Measurements from ENCODE around the gene SLC39A7. TPM values are rescaled to one million over a fixed set of nuclear protein-coding genes. Genes with fewer than 3 reads are reported as not detected.
"Not testable (repeated sequence)": the region's sequence is repeated elsewhere in the genome, so short reads cannot be mapped to it uniquely, and the experiment has no call there.

SLC39A7 gene
- total RNA-seq, 2 donors from 2014 or later: 170 to 212 TPM

DNA sequence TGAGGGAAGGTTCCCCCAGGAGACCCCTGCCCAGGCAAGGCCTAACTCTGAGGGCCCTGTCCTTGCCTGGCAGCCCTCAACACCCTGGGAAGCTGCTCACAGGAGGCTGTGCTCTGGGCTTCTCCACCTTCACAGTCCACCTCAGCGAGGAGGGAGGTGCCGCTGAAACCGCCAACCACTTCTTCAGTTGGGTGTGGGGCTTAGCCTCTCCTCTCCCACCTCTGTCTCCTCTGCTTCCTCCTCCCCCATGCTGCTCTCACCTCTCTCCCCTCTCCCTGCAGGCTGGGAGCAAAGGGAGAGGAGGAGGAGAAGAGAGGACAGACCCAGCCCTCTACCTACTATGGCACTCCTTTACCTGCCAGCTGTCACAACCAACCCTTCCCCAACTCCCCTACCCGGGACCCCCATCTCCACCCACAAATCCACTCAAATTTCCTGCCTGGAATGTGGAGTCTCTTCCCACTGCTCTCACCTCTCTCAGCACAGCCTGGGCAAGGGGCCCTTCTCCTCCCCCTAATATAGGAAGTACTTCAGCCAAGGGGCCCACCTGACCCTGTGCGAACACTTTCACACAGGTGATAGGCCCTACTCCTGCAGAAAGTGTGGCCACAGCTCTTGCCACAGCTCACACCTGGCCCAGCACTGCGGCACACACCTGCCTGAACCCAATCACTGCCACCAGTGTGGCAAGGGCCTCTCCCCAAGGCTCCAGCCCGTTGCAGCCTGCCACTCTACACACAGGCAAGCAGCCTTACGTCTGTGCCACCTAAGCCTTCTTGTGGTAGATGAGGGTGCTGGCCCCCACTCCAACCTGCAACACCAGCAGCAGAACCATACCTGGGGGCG is 14.8 kb downstream of the SLC39A7 start:
- H3K27me3 ChIP-seq: no peaks in the 10 kb centered on the region
- H3K4me3 ChIP-seq: no peak overlapping the region
- no peak overlapping the region for H3K9ac ChIP-seq (ENCODE audit: low read depth in 2 of 2, low read length in 2 of 2)
- TF ChIP-seq, protein P1, sequence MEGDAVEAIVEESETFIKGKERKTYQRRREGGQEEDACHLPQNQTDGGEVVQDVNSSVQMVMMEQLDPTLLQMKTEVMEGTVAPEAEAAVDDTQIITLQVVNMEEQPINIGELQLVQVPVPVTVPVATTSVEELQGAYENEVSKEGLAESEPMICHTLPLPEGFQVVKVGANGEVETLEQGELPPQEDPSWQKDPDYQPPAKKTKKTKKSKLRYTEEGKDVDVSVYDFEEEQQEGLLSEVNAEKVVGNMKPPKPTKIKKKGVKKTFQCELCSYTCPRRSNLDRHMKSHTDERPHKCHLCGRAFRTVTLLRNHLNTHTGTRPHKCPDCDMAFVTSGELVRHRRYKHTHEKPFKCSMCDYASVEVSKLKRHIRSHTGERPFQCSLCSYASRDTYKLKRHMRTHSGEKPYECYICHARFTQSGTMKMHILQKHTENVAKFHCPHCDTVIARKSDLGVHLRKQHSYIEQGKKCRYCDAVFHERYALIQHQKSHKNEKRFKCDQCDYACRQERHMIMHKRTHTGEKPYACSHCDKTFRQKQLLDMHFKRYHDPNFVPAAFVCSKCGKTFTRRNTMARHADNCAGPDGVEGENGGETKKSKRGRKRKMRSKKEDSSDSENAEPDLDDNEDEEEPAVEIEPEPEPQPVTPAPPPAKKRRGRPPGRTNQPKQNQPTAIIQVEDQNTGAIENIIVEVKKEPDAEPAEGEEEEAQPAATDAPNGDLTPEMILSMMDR (IDR thresholded peaks at IDR 0.05): no peak
- H3K4me1 ChIP-seq: no peaks in the 10 kb centered on the region
- H3K27ac ChIP-seq: no peak overlapping the region
- no peaks in the 10 kb centered on the region for H3K36me3 ChIP-seq
- DNase-seq: no peak
- no peaks in the 10 kb centered on the region for H3K9me3 ChIP-seq
- intact Hi-C loops (cut with DNase I): no loop called here

DNA sequence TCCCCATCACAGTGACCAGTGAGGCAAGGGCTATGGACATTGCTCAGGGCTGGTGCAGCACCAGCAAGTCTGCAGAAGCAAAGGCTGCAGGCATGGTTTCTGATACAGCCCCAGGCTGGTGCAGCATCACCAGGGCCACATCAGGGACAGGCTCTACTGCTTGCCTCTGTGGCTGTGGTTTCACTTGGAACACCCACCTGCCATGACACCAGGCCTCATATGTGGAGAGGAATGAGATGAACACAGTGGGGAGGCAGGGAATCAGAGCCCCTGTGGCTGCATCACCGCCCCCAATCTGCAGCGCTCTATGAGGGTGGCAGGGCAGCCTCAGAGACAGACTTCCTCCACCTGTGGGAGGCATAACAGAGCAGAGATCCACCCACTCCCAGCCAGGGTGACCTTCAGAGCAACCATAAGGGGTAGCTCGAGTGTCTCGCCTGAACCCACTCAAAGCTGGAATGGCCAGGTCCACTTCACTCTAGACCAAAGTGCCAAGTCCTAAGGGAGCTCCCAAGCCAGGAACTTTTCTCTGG is 15.5 kb downstream of the SLC39A7 start:
- intact Hi-C loops (cut with DNase I): no loop called here
- Histone ChIP-seq H3K4me1 (no peaks in the 10 kb centered on the region), H3K36me3 (no peaks in the 10 kb centered on the region), H3K27ac (no peak overlapping the region), H3K9ac (ENCODE audit: low read depth in 2 of 2, low read length in 2 of 2) (no peak overlapping the region), H3K4me3 (no peak overlapping the region), H3K9me3 (no peaks in the 10 kb centered on the region), H3K27me3 (no peaks in the 10 kb centered on the region)
- TF ChIP-seq, protein P1 (IDR thresholded peaks at IDR 0.05): no peak
- no peak for DNase-seq

DNA sequence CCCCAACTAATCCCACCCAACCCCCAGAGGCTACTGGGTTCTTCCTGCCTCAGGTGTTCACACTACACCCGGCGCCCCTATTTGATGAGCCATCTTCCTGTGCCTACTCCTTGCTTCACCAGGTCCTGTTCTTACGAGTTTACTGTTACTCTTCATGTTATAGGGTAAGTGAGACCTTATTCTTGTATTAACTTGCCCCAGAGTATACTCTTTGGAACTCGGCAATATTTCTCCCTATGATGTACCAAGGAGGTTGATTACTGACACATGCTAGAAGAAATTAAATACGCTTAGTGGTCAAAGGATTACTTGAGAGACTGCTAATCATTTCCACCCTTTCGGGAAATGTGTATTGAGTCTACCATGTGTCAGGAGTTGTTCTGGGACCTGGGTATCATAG is 16.6 kb downstream of the SLC39A7 start:
- H3K9me3 ChIP-seq: no peaks in the 10 kb centered on the region
- TF ChIP-seq, protein P1 (IDR thresholded peaks at IDR 0.05): no peak
- H3K27me3 ChIP-seq: no peaks in the 10 kb centered on the region
- H3K4me1 ChIP-seq: no peaks in the 10 kb centered on the region
- no peak overlapping the region for H3K27ac ChIP-seq
- H3K9ac ChIP-seq (ENCODE audit: low read depth in 2 of 2, low read length in 2 of 2): no peak overlapping the region
- H3K36me3 ChIP-seq: no peaks in the 10 kb centered on the region
- no peak overlapping the region for H3K4me3 ChIP-seq
- intact Hi-C loops (cut with DNase I): no loop called here
- no peak for DNase-seq

DNA sequence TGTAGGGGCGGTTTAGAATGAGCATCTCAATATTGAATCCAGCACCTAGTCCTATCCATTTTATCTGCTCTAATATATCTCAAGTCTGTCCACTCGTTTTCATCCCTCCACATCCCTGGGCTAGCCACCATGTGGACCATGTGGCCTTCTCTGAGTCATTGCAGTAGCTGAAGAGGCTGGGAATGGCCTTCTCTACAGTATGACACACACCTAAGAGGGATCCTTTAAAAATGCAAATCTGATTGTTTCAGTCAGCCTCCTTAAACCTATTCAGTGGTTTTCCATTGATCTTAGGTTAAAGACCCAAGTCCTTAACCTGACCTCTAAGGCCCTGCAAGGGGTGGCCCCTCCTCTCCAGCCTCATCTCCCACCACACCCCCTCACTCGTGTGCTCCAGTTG is 17.0 kb downstream of the SLC39A7 start:
- TF ChIP-seq, protein P1 (IDR thresholded peaks at IDR 0.05): no peak
- H3K9ac ChIP-seq (ENCODE audit: low read depth in 2 of 2, low read length in 2 of 2): no peak overlapping the region
- H3K9me3 ChIP-seq: no peaks in the 10 kb centered on the region
- H3K36me3 ChIP-seq: no peaks in the 10 kb centered on the region
- no peak overlapping the region for H3K4me3 ChIP-seq
- intact Hi-C loops (cut with DNase I): no loop called here
- no peaks in the 10 kb centered on the region for H3K27me3 ChIP-seq
- H3K27ac ChIP-seq: no peak overlapping the region
- DNase-seq: no peak
- H3K4me1 ChIP-seq: no peaks in the 10 kb centered on the region

DNA sequence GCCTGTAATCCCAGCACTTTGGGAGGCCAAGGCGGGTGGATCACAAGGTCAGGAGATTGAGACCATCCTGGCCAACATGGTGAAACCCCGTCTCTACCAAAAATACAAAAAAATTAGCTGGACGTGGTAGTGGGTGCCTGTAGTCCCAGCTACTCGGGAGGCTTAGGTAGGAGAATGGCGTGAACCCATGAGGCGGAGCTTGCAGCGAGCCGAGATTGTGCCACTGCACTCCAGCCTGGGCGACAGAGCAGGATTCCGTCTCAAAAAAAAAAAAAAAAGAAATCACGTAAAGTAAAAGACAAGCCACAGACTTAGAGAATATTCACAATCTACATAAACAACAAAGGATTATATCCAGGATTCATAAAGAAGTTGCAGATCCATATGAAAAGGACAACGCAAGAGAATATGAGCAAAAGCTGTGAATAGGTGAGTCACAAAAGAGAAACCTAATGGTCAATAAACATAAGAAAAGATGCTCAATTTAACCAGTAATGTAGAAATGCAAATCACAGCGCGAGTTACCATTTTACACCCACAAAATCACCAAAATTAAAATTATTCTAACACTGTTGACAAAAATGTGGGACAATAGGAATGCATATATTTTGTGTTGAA is 25.9 kb downstream of the SLC39A7 start:
- H3K4me1 ChIP-seq, H3K27me3 ChIP-seq: not testable (repeated sequence)

DNA sequence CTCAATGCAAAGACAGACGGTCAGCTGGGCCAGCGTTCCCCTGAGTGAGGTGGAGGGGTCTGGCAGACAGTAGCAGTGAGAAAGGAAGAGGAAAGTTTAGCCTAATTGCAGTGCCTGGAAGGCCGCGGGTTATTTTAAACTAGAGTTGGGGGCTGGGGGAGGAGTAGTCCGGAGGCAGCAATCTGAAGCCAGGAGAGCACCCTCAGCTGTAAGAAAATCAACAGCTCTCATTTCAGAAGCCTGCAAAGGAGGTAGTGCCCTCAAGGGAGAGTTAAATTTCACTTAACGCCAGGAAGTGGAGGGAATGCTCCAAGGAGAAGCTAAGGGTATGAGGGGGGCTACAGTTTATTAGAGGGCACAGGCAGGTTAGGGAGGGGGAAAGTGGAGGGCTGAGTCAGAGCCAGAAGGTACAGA is 34.6 kb downstream of the SLC39A7 start:
- Histone ChIP-seq H3K4me1 (no peaks in the 10 kb centered on the region), H3K27me3 (no peaks in the 10 kb centered on the region), H3K36me3 (no peaks in the 10 kb centered on the region), H3K9me3 (no peaks in the 10 kb centered on the region), H3K27ac (no peak overlapping the region), H3K4me3 (no peak overlapping the region), H3K9ac (ENCODE audit: low read depth in 2 of 2, low read length in 2 of 2) (no peak overlapping the region)
- DNase-seq: no peak
- intact Hi-C loops (cut with DNase I): no loop called here
- TF ChIP-seq, protein P1 (IDR thresholded peaks at IDR 0.05): no peak

More for the DNA sequence above, 25.9 kb downstream of the SLC39A7 start:
- H3K36me3 ChIP-seq; intact Hi-C loops (cut with DNase I); H3K27ac ChIP-seq; H3K4me3 ChIP-seq; H3K9me3 ChIP-seq; DNase-seq; H3K9ac ChIP-seq (ENCODE audit: low read depth in 2 of 2, low read length in 2 of 2): not testable (repeated sequence)
